Measurements from ENCODE around the gene REV1.

- TF ChIP-seq, protein P1, sequence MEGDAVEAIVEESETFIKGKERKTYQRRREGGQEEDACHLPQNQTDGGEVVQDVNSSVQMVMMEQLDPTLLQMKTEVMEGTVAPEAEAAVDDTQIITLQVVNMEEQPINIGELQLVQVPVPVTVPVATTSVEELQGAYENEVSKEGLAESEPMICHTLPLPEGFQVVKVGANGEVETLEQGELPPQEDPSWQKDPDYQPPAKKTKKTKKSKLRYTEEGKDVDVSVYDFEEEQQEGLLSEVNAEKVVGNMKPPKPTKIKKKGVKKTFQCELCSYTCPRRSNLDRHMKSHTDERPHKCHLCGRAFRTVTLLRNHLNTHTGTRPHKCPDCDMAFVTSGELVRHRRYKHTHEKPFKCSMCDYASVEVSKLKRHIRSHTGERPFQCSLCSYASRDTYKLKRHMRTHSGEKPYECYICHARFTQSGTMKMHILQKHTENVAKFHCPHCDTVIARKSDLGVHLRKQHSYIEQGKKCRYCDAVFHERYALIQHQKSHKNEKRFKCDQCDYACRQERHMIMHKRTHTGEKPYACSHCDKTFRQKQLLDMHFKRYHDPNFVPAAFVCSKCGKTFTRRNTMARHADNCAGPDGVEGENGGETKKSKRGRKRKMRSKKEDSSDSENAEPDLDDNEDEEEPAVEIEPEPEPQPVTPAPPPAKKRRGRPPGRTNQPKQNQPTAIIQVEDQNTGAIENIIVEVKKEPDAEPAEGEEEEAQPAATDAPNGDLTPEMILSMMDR (tag by site-specific recombination; IDR thresholded peaks at IDR 0.05): no peak
- TF ChIP-seq ZNF292 (tag by site-specific recombination; IDR thresholded peaks at IDR 0.05; ENCODE audit: borderline replicate concordance, low read depth): no peak
- no peak for TF ChIP-seq ZNF24 (tag by site-specific recombination; IDR thresholded peaks at IDR 0.05)
- no peak for TF ChIP-seq YY1 (tag by site-specific recombination; IDR thresholded peaks at IDR 0.05)
- TF ChIP-seq ZSCAN4 (tag by site-specific recombination; IDR thresholded peaks at IDR 0.05): no peak
- TF ChIP-seq ZNF140 (tag by site-specific recombination; IDR thresholded peaks at IDR 0.05): no peak
- no peak for TF ChIP-seq ZNF518A (tag by site-specific recombination; conservative IDR thresholded peaks at IDR 0.05; ENCODE audit: low read depth)
- TF ChIP-seq ZNF148 (tag by site-specific recombination; IDR thresholded peaks at IDR 0.05; ENCODE audit: borderline replicate concordance): no peak
Observed at GRCh38 chr2:99386011-99386410, 103.8 kb downstream of the REV1 start.
